Stimulated activated CD8-positive, alpha-beta memory T cell treated with anti-CD3 and anti-CD28 coated beads, Interleukin-15, amount 100 ng/mL, for 48 hours (primary cell): Measurements from ENCODE around the gene DCLK2.

Experiments
- DNase-seq, 2 donors: peaks; one replicate each; pipeline ENCODE4 v3.0.0-alpha.2; 2020; ENCODE audit warnings: low read depth in 2 of 2

DCLK2 gene

DNA sequence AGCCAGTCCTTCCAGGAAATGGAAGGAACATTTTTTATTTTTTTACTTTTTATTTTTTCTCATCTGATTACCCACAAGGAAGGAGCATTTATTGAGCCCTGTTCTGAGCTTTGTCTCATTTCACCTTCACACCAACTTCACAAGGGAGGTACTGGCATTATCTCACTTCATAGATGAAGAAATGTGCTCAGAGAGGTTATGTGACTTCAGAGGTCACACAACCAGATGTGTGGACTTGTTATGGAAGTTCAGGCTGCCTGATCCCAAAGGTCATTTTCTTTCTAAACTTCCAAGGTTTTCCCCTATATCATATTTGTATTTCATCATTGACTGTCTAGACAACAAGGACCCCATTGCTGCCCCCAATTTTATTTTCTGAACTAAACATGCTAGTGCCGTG, 160.3 kb downstream of the DCLK2 start:
- DNase-seq, result no peak

- no peak for DNase-seq
Observed at GRCh38 chr4:150240011-150240410, 161.8 kb downstream of the DCLK2 start.

DNA sequence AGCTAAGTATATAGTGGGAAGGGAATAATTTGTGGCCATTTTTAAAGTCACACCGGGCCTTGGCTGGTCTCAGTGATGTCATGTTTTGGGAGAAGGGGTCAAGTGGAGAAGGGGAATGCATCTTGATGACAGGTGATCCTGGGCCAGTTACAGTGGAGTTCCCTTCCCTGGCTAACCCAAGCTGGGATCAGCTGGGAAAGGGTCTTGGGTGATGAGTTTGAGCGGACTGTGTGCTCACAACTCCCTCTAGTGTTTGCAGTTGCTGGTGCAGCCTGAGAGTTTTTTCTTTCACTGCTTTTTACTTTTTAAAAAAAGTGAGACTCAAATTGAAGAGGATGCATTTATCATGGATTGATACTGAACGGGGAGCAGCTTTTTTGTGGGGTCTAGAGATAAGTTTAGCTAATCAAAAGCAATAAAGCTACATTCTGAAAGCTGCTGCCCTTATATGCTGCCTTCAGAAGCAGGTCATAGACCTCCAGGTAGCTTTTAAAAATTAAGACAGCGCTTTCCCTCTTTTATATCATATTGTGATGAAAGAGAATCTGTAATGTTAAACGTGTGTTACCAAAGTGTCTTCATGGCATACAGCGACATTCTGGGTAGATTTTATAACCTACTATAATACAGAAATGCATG, 164.7 kb downstream of the DCLK2 start:
- no peak for DNase-seq

DNA sequence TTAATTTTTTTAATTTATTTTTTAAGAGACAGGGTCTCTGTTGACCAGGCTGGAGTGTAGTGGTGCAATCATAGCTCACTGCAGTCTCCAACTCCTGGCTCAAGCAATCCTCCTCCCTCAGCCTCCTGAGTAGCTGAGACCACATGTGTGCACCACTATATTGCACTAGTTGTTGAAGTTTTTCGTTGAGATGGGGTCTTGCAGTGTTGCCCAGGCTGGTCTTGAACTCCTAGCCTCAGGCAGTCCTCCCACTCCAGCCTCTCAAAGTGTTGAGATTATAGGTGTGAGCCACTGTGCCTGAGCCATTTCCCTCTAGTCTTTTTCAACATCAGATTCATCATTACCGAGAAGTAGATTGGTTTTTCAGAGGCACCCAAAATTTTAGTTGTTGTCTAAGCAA, 165.7 kb downstream of the DCLK2 start:
- DNase-seq, result no peak

DNA sequence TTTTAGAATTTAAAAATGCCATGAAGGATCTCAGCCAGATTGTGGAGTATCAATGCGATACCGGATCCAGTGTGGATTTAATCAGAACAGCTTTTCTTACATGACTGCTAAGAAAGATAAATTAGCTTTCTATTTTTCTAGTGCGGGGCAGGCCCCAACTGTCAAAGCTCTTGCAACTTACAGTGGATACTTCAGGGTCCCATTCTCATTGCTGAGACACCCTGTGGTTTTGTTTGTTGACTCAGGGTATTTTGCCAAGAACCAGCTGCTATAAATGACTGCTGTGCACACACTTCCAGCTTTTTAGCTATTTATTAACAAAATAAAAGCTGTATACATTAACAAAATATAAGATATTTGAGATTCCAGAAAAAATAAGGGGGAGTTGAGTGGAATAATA, 166.4 kb downstream of the DCLK2 start:
- no peak for DNase-seq

- no peak for DNase-seq
Observed at GRCh38 chr4:150247184-150247583, 168.9 kb downstream of the DCLK2 start.

- no peak for DNase-seq
Observed at GRCh38 chr4:150248181-150248580, 169.9 kb downstream of the DCLK2 start.

- no peak for DNase-seq
Observed at GRCh38 chr4:150250293-150250997, 172.2 kb downstream of the DCLK2 start.

DNA sequence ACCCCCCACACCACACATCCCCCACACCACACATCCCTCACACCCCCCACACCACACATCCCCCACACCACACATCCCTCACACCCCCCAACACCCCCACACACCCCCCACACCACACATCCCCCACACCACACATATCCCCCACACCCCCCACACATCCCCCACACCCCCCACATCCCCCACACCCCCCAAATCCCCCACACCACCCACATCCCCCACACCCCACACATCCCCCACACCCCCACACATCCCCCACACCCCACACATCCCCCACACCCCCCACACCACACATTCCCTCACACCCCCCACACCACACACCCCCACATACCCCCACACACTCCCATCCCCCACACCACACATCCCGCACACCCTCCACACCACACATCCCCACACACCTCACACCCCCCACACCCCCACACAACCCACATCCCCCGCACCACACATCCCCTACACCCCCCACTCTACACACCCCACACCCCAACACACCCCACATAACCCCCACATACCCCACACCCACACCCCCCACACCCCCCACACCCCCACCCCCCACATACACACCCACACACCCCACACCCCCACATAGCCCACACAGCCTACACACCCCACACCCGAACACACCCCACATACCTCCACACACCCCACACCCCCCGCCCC, 172.9 kb downstream of the DCLK2 start:
- DNase-seq, result no peak

DNA sequence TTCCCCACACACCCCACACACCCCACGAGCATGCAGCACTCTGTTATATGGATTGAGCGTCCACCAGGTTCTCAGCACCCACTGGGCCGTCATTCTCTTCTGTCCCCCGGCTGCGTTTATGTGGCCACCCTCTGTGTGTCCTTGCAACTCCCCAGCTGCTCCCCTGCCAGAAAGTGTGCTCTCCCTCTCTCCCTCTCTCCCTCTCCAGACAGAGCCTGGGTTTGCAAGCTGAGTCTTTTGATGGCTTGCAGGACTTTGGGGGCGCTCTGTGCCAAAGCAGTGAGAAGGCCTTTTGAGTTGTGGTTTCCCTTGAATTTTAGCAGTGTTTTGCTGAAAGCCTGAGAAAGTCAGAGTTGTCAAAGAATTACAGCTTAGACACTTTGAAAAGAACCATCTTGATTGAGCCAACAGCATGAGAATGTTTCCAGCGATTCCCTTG, 173.5 kb downstream of the DCLK2 start:
- DNase-seq, result no peak

- no peak for DNase-seq
Observed at GRCh38 chr4:150252306-150252705, 174.1 kb downstream of the DCLK2 start.

- no peak for DNase-seq
Observed at GRCh38 chr4:150252741-150253140, 174.5 kb downstream of the DCLK2 start.

- no peak for DNase-seq
Observed at GRCh38 chr4:150253416-150253815, 175.2 kb downstream of the DCLK2 start.

DNA sequence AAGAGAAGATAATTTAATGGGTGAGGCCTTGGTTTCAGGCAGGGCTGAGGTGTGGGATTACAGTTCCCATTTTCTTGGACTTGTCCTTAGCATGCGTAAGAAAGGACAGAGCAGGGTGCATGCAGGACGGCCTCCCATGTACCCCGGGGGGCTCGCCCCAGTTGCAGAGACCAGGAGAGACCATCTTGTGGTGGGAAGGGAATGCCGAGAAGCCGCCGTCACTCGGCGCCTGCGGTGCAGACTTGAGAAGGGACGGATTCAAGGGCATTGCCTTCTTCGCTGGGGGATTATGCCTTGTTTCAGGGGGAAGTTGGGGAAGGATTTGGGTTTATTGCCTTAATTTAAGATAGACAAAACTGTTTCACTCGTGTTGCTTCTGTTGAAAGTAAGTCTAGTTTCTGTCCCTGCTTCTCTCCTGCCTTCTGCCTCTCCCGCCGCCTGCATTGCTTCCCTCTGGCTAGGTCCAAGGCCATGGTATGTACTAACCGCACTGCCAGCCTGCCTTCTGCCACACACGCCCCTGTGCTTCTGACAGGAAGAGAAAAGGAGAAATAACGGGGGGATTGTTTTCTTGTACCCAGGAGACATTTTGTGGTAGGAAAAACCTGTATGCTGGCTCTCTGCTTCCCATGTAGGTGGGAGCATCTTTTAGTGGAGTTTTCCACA, 175.9 kb downstream of the DCLK2 start:
- DNase-seq, result no peak

GRCh38 chr4:150255610-150256224, 177.5 kb downstream of the DCLK2 start:
- DNase-seq, result no peak

DNA sequence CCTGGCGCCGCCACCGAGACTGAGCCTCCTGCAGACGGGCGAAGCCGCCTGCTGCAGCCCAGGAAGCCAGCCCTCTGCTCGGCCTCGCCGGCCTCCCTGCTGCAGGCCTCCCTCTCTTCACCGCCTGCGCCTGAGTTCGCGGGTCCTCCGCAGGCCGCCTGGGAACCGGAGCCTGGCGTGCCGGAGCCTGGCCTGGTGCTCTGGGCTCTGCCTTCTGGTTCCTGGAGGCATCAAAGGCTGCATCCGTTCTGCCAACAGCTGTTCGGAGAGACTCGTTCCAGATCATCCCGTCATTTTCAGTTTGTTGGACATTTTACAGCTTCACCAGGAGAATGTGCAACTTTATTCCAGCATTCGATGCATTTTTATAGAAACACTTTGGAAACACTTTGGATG, 178.0 kb downstream of the DCLK2 start:
- DNase-seq, result no peak

- DNase-seq, result no peak
Observed at GRCh38 chr4:150256841-150257730, 178.8 kb downstream of the DCLK2 start.

- DNase-seq, result no peak
Observed at GRCh38 chr4:150258569-150258968, 180.3 kb downstream of the DCLK2 start.

DNA sequence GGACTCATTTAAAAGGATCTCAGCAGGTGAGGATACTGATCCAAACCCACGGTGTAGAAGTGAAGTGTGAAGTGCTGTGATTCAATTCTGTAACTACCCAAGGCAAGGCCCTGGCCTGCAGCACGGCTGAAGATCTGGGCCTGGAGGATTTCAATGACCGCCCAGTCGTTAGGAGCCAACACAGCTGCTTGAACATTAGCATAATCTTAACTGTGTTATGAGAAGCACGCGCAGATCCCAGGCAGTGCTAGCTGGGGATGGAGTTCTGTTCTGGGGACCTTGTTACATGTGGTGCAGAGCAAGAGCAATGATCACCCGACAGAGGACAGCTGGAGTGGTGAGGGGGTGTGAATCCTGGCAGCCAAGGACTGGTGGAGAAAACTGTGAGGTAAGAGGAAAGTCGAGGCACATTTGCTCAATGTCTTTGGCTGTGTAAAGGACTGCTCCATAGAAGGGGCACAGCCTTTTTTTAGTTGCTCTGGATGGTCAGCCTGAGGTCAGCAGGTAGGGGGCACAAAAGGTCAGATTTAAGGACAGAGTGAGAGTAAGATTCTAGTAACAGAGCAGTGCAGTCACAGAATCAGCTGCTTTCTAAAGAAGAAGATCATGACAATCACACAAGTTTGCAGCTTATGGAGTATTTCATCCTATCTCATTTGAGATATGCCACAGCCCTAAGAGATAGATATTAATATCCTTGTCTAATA, 181.8 kb downstream of the DCLK2 start:
- no peak for DNase-seq

- no peak for DNase-seq
Observed at GRCh38 chr4:150261571-150261970, 183.3 kb downstream of the DCLK2 start.
